ENCODE results near the gene GLIS1. TPM values are rescaled to one million over a fixed set of nuclear protein-coding genes. Genes with fewer than 3 reads are reported as not detected.

Gene GLIS1
- total and polyA plus RNA-seq, 2 of the 8 experiments (the other 6 are each of a cell fraction or from before 2014, with no cell fraction given): 0.15 to 0.22 TPM

DNA sequence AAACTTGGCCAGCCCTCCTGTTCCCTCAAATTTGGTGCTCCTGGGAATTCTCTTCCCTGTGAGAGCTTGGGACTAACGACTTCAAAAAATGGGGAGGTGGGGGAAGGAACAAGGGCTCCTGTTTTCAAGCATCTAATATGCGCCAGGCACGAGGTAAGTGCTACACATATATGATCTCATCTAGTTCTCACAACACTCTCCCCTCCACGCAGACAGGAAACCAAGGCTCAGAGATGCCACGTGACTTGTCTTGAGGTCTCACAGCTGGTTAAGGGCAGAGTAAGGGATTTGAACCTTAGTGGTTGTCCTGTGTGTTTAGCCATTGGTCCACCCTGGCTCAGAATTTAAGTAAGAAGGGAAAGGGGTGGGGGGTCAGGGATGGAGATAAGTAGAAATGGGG lies 153.8 kb downstream of the GLIS1 start:
- DNase-seq (ENCODE audit: low read depth in 1 of 2, low spot score in 2 of 2): no peak
- no peak overlapping the region for H2AK5ac ChIP-seq (ENCODE audit: low read depth, low read length)
- H2BK120ac ChIP-seq (replicated peaks; ENCODE audit: low read depth, low read length): no peak overlapping the region
- no peak for FAIRE-seq
- H3K79me2 ChIP-seq (ENCODE audit: control insufficient read depth in 1 of 2, insufficient read depth in 2 of 2, low read length in 2 of 2): no peaks in the 10 kb centered on the region
- H2BK20ac ChIP-seq (ENCODE audit: low read length): no peak overlapping the region
- no peaks in the 10 kb centered on the region for H3K4me1 ChIP-seq (replicated peaks in 1 of 4; ENCODE audit: control insufficient read depth in 3 of 4, insufficient read depth in 4 of 4, low read length in 3 of 4)
- no peak overlapping the region for H2BK5ac ChIP-seq (ENCODE audit: low read depth, low read length)
- no peaks in the 10 kb centered on the region for H3K9me3 ChIP-seq (ENCODE audit: insufficient read depth in 2 of 2, low read depth in 1 of 2, low read length in 1 of 2)
- ChIA-PET CTCF (ENCODE audit: partially characterized antibody) (interaction anchor here (1.1 to 1.9 kb wide), 5 partner anchors 9 to 101 kb away, joined by 3 to 5 read pairs (median 4); no protein-coding TSS in a partner anchor), POLR2A (ENCODE audit: partially characterized antibody) (no interaction called here)
- no peak overlapping the region for H4K8ac ChIP-seq (ENCODE audit: extremely low read depth, insufficient read depth, low read length)
- H3K56ac ChIP-seq (replicated peaks; ENCODE audit: insufficient read length, low read depth, low read length): no peak overlapping the region
- H2BK15ac ChIP-seq (ENCODE audit: low read length): no peak overlapping the region
- 84% methylated on average over 4 of the region's 5 CpGs; no CpG with 5 or more reads in 1 of the 2 experiments for WGBS, 2 experiments (ENCODE audit: extremely low coverage in 1 of 2, insufficient coverage in 1 of 2, insufficient read length in 1 of 2, insufficient replicate concordance in 2 of 2, low coverage in 1 of 2, low lambda C conversion rate in 2 of 2, missing lambda C conversion rate in 1 of 2)
- H3K79me1 ChIP-seq (ENCODE audit: low read depth, low read length): no peaks in the 10 kb centered on the region
- H3K36me3 ChIP-seq (ENCODE audit: control insufficient read depth in 2 of 4, insufficient read depth in 4 of 4, low read length in 3 of 4): no peaks in the 10 kb centered on the region
- no peak overlapping the region for H2AFZ ChIP-seq (ENCODE audit: low read length)
- H3K14ac ChIP-seq (ENCODE audit: insufficient read length): no peak overlapping the region
- H3K27ac ChIP-seq (ENCODE audit: low read depth, low read length): no peak overlapping the region
- H3K4me3 ChIP-seq (ENCODE audit: extremely low read depth in 1 of 4, insufficient read depth in 2 of 4, low read depth in 3 of 4, low read length in 4 of 4): no peak overlapping the region
- H3K18ac ChIP-seq (ENCODE audit: extremely low read depth, low read length): no peak overlapping the region
- no peaks in the 10 kb centered on the region; a peak in 1 of 7 replicates for H3K27me3 ChIP-seq (replicated peaks in 1 of 4; ENCODE audit: control insufficient read depth in 3 of 4, extremely low read depth in 1 of 4, insufficient read depth in 3 of 4, low read length in 3 of 4)
- TF ChIP-seq, protein P1, sequence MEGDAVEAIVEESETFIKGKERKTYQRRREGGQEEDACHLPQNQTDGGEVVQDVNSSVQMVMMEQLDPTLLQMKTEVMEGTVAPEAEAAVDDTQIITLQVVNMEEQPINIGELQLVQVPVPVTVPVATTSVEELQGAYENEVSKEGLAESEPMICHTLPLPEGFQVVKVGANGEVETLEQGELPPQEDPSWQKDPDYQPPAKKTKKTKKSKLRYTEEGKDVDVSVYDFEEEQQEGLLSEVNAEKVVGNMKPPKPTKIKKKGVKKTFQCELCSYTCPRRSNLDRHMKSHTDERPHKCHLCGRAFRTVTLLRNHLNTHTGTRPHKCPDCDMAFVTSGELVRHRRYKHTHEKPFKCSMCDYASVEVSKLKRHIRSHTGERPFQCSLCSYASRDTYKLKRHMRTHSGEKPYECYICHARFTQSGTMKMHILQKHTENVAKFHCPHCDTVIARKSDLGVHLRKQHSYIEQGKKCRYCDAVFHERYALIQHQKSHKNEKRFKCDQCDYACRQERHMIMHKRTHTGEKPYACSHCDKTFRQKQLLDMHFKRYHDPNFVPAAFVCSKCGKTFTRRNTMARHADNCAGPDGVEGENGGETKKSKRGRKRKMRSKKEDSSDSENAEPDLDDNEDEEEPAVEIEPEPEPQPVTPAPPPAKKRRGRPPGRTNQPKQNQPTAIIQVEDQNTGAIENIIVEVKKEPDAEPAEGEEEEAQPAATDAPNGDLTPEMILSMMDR (IDR thresholded peaks at IDR 0.05; ENCODE audit: control extremely low read depth in 1 of 3, insufficient read depth in 1 of 3, low read depth in 1 of 3, low read length in 3 of 3): no peak
- TF ChIP-seq KDM5A (IDR thresholded peaks at IDR 0.05; ENCODE audit: low read length) (no peak), CBX8 (IDR thresholded peaks at IDR 0.05; ENCODE audit: borderline replicate concordance, low read depth, low read length) (no peak), EP300 (IDR thresholded peaks at IDR 0.05; ENCODE audit: borderline replicate concordance in 1 of 2, low read depth in 2 of 2, low read length in 2 of 2) (no peak)
- H4K5ac ChIP-seq (ENCODE audit: insufficient read length, low read depth, low read length): no peak overlapping the region
- H2BK12ac ChIP-seq (ENCODE audit: low read depth, low read length): no peak overlapping the region
- no peak overlapping the region for H3K4me2 ChIP-seq (ENCODE audit: insufficient read depth in 1 of 2, low read depth in 2 of 2, low read length in 2 of 2)
- no peak overlapping the region for H3K9ac ChIP-seq (replicated peaks in 1 of 4; ENCODE audit: extremely low read depth in 1 of 4, low read depth in 3 of 4, low read length in 3 of 4)
- H4K20me1 ChIP-seq (replicated peaks in 1 of 2; ENCODE audit: control insufficient read depth in 1 of 2, insufficient read depth in 2 of 2, low read length in 2 of 2): no peaks in the 10 kb centered on the region
- no peak overlapping the region for H3K23ac ChIP-seq (ENCODE audit: insufficient read length)
- no peak overlapping the region for H3K4ac ChIP-seq (replicated peaks; ENCODE audit: insufficient read length, low read depth, low read length)
- no peaks in the 10 kb centered on the region for H3K23me2 ChIP-seq (ENCODE audit: low read depth, low read length)
- H4K91ac ChIP-seq (replicated peaks; ENCODE audit: insufficient read length, low read length): no peak overlapping the region

Data from H1 (cell line).